ENCODE measurements around the gene SRP72.

The SRP72 gene

GRCh38 chr4:56468097-56468422 lies 643 bp downstream of the SRP72 start:
- peaks cover 12% of the 10 kb centered on the region for H3F3A ChIP-seq (ENCODE audit: insufficient read depth, low read length)
- H3K79me2 ChIP-seq (ENCODE audit: low read length) = peaks cover 90% of the 10 kb centered on the region
- no peak for TF ChIP-seq EZH2 (optimal IDR thresholded peaks at IDR 0.05; ENCODE audit: low read depth, low read length)
- TF ChIP-seq CTCF (IDR thresholded peaks at IDR 0.05; ENCODE audit: low read length) = no peak
- TF ChIP-seq EZH2phosphoT487 (IDR thresholded peaks at IDR 0.05; ENCODE audit: low read length) = no peak
- H4K20me1 ChIP-seq (ENCODE audit: insufficient read depth, low read length) = no peaks in the 10 kb centered on the region
- H3K9me3 ChIP-seq (replicated peaks; ENCODE audit: insufficient read depth, low read length) = no peaks in the 10 kb centered on the region
- H3K36me3 ChIP-seq (replicated peaks; ENCODE audit: insufficient read depth, low read length) = peaks cover 5% of the 10 kb centered on the region; the same call in 1 of the 2 replicates
- peak overlapping the region; percentile 94 for H3K4me3 ChIP-seq (ENCODE audit: low read length)
- H3K4me2 ChIP-seq (ENCODE audit: low read depth, low read length) = peak overlapping the region; percentile 59
- no peaks in the 10 kb centered on the region for H3K27me3 ChIP-seq (replicated peaks; ENCODE audit: insufficient read depth, low read length)
- peak overlapping the region; percentile 91 for H2AFZ ChIP-seq (ENCODE audit: low read length)
- H3K9me2 ChIP-seq (replicated peaks; ENCODE audit: insufficient read depth, low read length) = no peaks in the 10 kb centered on the region
- H3K9ac ChIP-seq (ENCODE audit: low read length) = peak overlapping the region; percentile 90
- peak overlapping the region; percentile 73 for H3K27ac ChIP-seq (ENCODE audit: low read length)
- H3K4me1 ChIP-seq (ENCODE audit: low read length) = peaks cover 17% of the 10 kb centered on the region
- peak; percentile 56 for DNase-seq

- TF ChIP-seq EZH2phosphoT487 (IDR thresholded peaks at IDR 0.05; ENCODE audit: low read length) (no peak), CTCF (IDR thresholded peaks at IDR 0.05; ENCODE audit: low read length) (no peak), EZH2 (optimal IDR thresholded peaks at IDR 0.05; ENCODE audit: low read depth, low read length) (no peak)
- no peak for DNase-seq
- peaks cover 17% of the 10 kb centered on the region for H3K4me1 ChIP-seq (ENCODE audit: low read length)
Observed at GRCh38 chr4:56469489-56470210, 2.2 kb downstream of the SRP72 start.

GRCh38 chr4:56475917-56476316 lies 8.5 kb downstream of the SRP72 start:
- Histone ChIP-seq H3F3A (ENCODE audit: insufficient read depth, low read length) (peaks cover 13% of the 10 kb centered on the region; the same call in 1 of the 2 replicates), H3K27ac (ENCODE audit: low read length) (peak overlapping the region; percentile 55; the same call in 1 of the 2 replicates), H3K79me2 (ENCODE audit: low read length) (peaks cover 38% of the 10 kb centered on the region), H3K4me3 (ENCODE audit: low read length) (peak overlapping the region; percentile 14; the same call in 1 of the 2 replicates), H4K20me1 (ENCODE audit: insufficient read depth, low read length) (no peaks in the 10 kb centered on the region), H3K4me1 (ENCODE audit: low read length) (peaks cover 11% of the 10 kb centered on the region), H3K4me2 (ENCODE audit: low read depth, low read length) (peak overlapping the region; percentile 53), H3K27me3 (replicated peaks; ENCODE audit: insufficient read depth, low read length) (no peaks in the 10 kb centered on the region), H3K36me3 (replicated peaks; ENCODE audit: insufficient read depth, low read length) (peaks cover 5% of the 10 kb centered on the region; the same call in 1 of the 2 replicates), H3K9me3 (replicated peaks; ENCODE audit: insufficient read depth, low read length) (no peaks in the 10 kb centered on the region), H2AFZ (ENCODE audit: low read length) (no peak overlapping the region), H3K9me2 (replicated peaks; ENCODE audit: insufficient read depth, low read length) (no peaks in the 10 kb centered on the region), H3K9ac (ENCODE audit: low read length) (no peak overlapping the region)
- TF ChIP-seq EZH2 (optimal IDR thresholded peaks at IDR 0.05; ENCODE audit: low read depth, low read length) (no peak), EZH2phosphoT487 (IDR thresholded peaks at IDR 0.05; ENCODE audit: low read length) (no peak), CTCF (IDR thresholded peaks at IDR 0.05; ENCODE audit: low read length) (no peak)
- peak; percentile 75 for DNase-seq

More at GRCh38 chr4:56469489-56470210, 2.2 kb downstream of the SRP72 start:
- Histone ChIP-seq H3K9ac (ENCODE audit: low read length) (no peak overlapping the region), H3K79me2 (ENCODE audit: low read length) (peaks cover 83% of the 10 kb centered on the region), H4K20me1 (ENCODE audit: insufficient read depth, low read length) (no peaks in the 10 kb centered on the region), H3K27ac (ENCODE audit: low read length) (no peak overlapping the region), H3K4me2 (ENCODE audit: low read depth, low read length) (peak overlapping the region; percentile 59; the same call in 1 of the 2 replicates), H3K4me3 (ENCODE audit: low read length) (no peak overlapping the region), H3F3A (ENCODE audit: insufficient read depth, low read length) (peaks cover 13% of the 10 kb centered on the region), H3K36me3 (replicated peaks; ENCODE audit: insufficient read depth, low read length) (peaks cover 5% of the 10 kb centered on the region; the same call in 1 of the 2 replicates), H3K9me2 (replicated peaks; ENCODE audit: insufficient read depth, low read length) (no peaks in the 10 kb centered on the region), H3K9me3 (replicated peaks; ENCODE audit: insufficient read depth, low read length) (no peaks in the 10 kb centered on the region), H3K27me3 (replicated peaks; ENCODE audit: insufficient read depth, low read length) (no peaks in the 10 kb centered on the region), H2AFZ (ENCODE audit: low read length) (no peak overlapping the region)
